GM19324 (cell line): ENCODE results near the gene CEACAM6.
"Not testable (repeated sequence)": the region's sequence is repeated elsewhere in the genome, so short reads cannot be mapped to it uniquely, and the experiment has no call there.

Experiments used
- ATAC-seq: cut with Tn5 transposase; IDR thresholded peaks from one replicate; pipeline ENCODE4 v1.9.1; 2021; ENCODE audit warnings: mild to moderate bottlenecking, moderate library complexity; ENCODE audit not compliant: unreplicated experiment, low FRiP score

The CEACAM6 gene

DNA sequence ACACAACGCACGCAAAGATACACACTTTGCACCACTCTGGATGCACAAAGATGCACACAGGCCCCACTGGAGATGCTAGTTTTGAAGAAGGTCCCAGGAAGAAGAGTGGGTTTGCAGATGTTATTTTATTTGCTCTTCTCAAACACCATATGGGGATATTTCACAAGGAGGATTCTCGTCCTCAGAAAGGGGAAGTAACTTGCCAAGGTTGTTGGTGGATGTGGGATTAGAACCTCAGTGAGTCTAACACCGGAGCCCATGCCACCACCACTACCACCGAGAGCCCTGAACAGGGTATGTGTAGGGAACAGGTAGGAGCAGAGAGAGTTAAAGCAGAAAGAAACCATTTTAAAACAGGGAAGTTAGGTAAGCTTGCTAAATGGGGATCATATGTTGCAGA, 9.6 kb upstream of the CEACAM6 start:
- no peak for ATAC-seq

DNA sequence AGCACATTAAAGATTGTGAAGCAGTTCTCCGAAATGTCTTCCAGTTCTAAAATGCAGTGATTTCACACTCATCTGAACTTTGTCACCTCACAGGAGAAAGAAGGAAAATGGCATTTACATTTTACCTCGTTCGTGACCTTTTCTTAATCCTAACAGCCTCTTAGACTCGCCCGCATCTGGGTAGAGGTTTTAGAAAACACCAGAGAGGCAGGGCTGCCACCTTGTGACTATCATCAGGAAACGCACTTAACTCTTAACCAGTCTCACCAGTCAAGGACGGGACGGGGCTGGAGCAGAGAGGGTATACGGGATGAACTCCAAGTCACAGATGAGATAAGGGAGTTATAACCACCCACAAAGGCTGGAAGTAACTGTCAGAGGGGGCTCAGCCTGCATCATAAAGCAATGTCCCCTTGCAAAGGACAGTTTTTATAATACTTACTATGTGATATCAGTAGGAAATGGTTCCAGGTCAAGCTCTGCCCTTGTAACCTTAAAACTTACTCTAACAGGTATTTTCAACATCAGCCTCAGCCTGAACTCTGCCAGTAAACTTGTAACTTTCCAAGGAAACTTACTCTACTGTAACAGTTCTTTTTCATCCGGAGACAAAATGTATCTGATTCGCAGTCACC, 8.6 kb upstream of the CEACAM6 start:
- ATAC-seq, result no peak

DNA sequence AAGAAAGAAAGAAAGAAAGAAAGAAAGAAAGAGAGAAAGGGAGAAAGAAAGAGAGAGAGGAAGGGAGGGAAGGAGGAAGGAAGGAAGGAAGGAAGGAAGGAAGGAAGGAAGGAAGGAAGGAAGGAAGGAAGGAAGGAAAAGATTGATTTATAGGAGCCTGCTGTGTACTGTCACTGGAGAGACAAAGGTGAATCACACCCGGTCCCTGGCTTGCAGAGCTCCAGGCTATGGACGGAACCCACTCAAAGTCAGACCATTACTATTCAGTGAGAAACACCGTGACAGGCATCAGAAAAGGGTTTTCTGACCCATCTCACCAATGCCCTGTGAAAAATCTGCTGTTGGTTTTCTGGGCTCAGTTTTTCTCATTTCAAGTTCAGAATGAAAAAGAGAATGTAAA, 7.3 kb upstream of the CEACAM6 start:
- no peak for ATAC-seq

DNA sequence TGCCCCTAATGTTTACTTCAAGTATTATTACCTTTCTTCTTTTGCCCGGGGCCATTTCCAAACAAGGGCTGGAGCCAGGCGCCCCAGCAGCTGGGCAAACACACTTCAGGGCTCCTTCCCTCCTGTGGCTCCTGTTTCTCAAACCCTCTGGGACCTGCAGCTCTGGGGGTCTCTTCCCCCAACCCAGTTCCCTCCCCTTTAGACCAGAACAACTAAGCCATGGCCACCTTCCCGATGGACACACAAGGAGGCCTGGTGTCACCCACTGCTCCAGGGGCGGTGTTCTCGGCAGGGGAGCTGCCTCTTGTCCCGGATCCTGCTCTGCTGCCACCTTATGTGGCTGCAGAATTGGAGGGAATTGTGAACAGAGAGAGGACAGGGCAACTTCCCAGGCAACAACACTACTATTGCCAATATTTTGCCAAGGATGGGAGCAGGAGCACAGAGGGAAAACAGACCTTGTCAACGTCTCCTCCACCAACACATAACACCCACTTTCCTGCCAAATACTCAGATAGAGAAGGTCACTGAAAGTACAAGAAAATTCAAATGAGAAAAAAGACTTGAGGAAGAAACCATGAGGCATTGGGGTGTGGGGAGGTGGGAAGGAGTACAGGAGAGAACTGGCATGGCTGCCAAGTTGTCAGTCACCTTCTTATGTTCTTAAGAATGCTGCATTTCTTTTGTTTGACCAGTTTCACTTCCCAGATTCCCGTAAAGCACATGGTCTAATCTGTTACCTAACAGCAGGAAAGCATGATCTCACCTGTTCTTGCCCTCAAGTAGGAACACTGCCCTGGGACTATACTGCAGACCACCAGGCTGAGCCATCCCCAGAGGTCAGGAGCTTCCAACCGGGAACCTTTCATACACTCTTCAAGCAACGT, 4.8 kb upstream of the CEACAM6 start:
- not testable (repeated sequence) for ATAC-seq

- ATAC-seq, result no peak
Measured at GRCh38 chr19:41753159-41753558, 2.2 kb upstream of the CEACAM6 start.

DNA sequence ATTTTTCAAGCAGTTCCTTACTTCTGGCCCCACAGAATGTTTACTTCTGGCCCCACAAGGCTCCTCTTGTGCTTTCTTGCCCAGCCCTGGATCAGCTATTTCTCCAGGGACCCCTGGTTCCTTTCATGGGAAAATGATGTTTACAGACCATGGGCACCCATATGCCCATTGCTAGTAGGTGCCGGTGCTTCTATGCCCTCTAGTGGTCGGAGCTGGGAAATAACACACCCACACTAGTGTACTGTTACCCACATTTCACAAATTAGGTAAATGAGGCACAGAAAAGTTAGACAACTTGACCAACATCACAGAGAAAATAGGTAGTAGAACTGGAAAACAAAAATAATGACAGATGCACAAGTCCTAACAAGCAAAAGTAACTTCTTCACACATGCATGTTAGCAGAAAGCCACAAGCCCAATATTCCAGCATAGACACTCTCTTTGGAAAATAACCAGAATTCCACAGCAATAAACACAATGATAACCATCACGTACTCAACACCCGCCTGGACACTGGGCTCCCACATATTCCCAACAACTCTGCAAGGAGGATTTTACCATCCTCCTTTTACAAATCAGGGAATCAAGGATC, 1.3 kb upstream of the CEACAM6 start:
- no peak for ATAC-seq

DNA sequence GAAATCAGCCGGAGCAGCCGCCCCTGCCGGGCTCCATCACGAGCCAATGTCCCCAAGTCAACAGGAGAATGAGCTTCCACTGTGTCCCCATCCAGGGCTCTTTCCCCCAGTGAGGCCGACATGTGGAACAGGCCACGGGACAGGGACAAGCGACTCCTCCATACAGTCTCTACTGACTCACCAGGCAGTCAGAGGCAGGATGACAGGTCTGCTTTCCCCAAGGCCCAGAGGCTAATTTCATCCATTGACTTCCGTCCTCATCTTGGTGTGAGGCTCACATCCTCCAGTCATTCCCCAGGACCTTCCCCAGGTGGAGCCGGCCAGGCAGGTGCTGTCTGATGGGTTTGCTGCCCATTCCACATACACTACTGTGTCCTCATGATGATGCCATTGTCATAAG, 3.5 kb downstream of the CEACAM6 start:
- no peak for ATAC-seq

DNA sequence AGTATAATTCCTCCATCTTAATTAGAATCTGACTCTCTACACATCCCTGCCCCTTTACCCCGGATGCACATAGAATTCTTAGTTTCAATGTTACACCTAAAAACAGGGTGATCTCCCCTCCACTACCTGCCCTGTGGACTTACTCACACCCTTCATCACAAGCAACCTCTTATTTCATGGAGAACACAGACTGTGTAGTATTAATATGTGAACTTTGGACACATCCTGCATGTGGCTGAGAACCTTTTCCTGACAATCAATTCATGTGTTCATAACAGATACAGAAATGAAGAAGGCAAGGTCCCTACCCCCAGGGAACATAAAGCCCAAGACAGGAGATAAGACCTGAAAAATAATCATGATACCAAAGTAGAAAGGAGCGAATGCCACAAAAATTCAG, 11.8 kb downstream of the CEACAM6 start:
- ATAC-seq, result no peak

- ATAC-seq, result not testable (repeated sequence)
Measured at GRCh38 chr19:41768105-41768504, 12.8 kb downstream of the CEACAM6 start.

GRCh38 chr19:41769608-41770007, 14.3 kb downstream of the CEACAM6 start:
- ATAC-seq, result no peak

DNA sequence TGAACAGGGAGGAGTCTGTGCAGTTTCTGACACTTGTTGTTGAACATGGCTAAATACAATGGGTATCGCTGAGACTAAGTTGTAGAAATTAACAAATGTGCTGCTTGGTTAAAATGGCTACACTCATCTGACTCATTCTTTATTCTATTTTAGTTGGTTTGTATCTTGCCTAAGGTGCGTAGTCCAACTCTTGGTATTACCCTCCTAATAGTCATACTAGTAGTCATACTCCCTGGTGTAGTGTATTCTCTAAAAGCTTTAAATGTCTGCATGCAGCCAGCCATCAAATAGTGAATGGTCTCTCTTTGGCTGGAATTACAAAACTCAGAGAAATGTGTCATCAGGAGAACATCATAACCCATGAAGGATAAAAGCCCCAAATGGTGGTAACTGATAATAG, 16.1 kb downstream of the CEACAM6 start:
- no peak for ATAC-seq

- no peak for ATAC-seq
Measured at GRCh38 chr19:41774515-41774980, 19.2 kb downstream of the CEACAM6 start.

- ATAC-seq, result no peak
Measured at GRCh38 chr19:41776700-41777099, 21.4 kb downstream of the CEACAM6 start.

GRCh38 chr19:41783612-41784011, 28.3 kb downstream of the CEACAM6 start:
- no peak for ATAC-seq

DNA sequence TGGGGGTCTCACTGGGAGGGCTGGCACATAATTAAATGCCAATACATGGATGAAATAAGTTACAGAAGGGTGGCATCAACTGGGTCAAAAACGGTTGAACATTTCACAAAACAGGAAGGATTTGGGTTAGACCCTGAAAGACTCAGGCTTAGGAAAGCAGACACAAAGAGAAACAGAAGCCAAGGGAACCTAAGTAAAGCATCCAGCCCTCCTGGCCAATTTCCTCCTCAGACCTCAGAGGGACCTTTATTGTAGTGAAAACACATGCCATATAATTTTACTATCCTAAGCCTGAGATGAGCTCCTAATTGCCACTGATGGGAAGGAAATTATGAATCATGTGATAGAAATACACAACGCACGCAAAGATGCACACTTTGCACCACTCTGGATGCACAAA, 29.0 kb downstream of the CEACAM6 start:
- ATAC-seq, result no peak

DNA sequence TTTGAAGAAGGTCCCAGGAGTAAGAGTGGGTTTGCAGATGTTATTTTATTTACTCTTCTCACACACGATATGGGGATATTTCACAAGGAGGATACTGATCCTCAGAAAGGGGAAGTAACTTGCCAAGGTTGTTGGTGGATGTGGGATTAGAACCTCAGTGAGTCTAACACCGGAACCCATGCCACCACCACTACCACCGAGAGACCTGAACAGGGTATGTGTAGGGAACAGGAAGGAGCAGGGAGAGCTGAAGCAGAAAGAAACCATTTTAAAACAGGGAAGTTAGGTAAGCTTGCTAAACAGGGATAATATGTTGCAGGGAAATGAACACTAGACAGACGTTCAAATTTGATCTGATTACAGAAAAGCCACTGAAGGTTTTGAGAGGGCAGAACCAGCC, 29.4 kb downstream of the CEACAM6 start:
- ATAC-seq, result no peak

- ATAC-seq, result no peak
Measured at GRCh38 chr19:41785653-41786052, 30.3 kb downstream of the CEACAM6 start.

GRCh38 chr19:41787055-41787454, 31.7 kb downstream of the CEACAM6 start:
- ATAC-seq, result no peak

GRCh38 chr19:41788518-41788917, 33.2 kb downstream of the CEACAM6 start:
- ATAC-seq, result not testable (repeated sequence)

GRCh38 chr19:41789053-41789452, 33.7 kb downstream of the CEACAM6 start:
- not testable (repeated sequence) for ATAC-seq
